K562 (cell line): Measurements from ENCODE around the gene SCAPER. TPM values are rescaled to one million over a fixed set of nuclear protein-coding genes. Genes with fewer than 3 reads are reported as not detected.

Experiments used
- ATF3 ChIP-seq, 2 experiments: fragments of 450-650 bp in 1 of 2; sonication (generic) in 1 of 2; formaldehyde crosslinking in 1 of 2; IDR thresholded peaks in 1 of 2; conservative IDR thresholded peaks in 1 of 2; 2 replicates each; pipeline versions ENCODE4 v1.6.1 to v1.8.1; 2016 to 2023; ENCODE audit warnings: mild to moderate bottlenecking in 2 of 2, moderate library complexity in 2 of 2, inconsistent platforms in 1 of 2, missing genetic modification reagents in 1 of 2
- CTBP1 ChIP-seq: fragments of 450-650 bp; IDR thresholded peaks from 2 replicates; pipeline ENCODE4 v1.6.1; 2016; ENCODE audit warnings: borderline replicate concordance
- E2F5 ChIP-seq: sonication (generic); formaldehyde crosslinking; IDR thresholded peaks from 2 replicates; pipeline ENCODE4 v1.8.0; 2022; ENCODE audit warnings: mild to moderate bottlenecking, missing genetic modification reagents
- ELF1 ChIP-seq: fragments of 200-800 bp; sonication (Bioruptor generic); IDR thresholded peaks from 2 replicates; pipeline ENCODE4 v1.6.1; 2016; ENCODE audit warnings: missing genetic modification characterization, missing compliant biosample characterization
- ETV6 ChIP-seq, 3 experiments: fragments of 150-350 bp in 1 of 3; sonication (generic) in 1 of 3; formaldehyde crosslinking in 1 of 3; IDR thresholded peaks; 2 replicates each; pipeline versions ENCODE4 v1.6.1 to v1.8.0; 2014 to 2022; ENCODE audit warnings: borderline replicate concordance in 2 of 3, low read depth in 2 of 3, antibody characterized with exemption in 1 of 3, low read length in 1 of 3, mild to moderate bottlenecking in 1 of 3, missing genetic modification reagents in 1 of 3
- GABPB1 ChIP-seq: sonication (generic); formaldehyde crosslinking; IDR thresholded peaks from 2 replicates; pipeline ENCODE4 v1.8.0; 2022; ENCODE audit warnings: mild to moderate bottlenecking, missing genetic modification reagents
- HNRNPLL ChIP-seq: fragments of 200-400 bp; formaldehyde crosslinking; IDR thresholded peaks from 2 replicates; pipeline ENCODE4 v1.6.1; 2017; ENCODE audit warnings: low read length, low read depth, mild to moderate bottlenecking; ENCODE audit not compliant: poor library complexity, severe bottlenecking
- KHSRP ChIP-seq: fragments of 450-650 bp; IDR thresholded peaks from 2 replicates; pipeline ENCODE4 v1.6.1; 2017
- LCOR ChIP-seq: sonication (generic); formaldehyde crosslinking; IDR thresholded peaks from 2 replicates; pipeline ENCODE4 v1.8.0; 2022; ENCODE audit warnings: mild to moderate bottlenecking, missing genetic modification reagents
- MYC ChIP-seq, 2 experiments: fragments of 250-450 bp in 1 of 2; sonication (Bioruptor Pico) in 1 of 2; IDR thresholded peaks; 2 replicates each; pipeline versions ENCODE4 v1.5.1 to v1.6.1; 2012 to 2021; ENCODE audit warnings: low read depth in 2 of 2, borderline replicate concordance in 1 of 2, improper control_type of control experiment in 1 of 2, low read length in 1 of 2, mild to moderate bottlenecking in 1 of 2, moderate library complexity in 1 of 2
- RAD51 ChIP-seq: fragments of 450-650 bp; IDR thresholded peaks from 2 replicates; pipeline ENCODE4 v1.7.1; 2016; ENCODE audit warnings: low read depth, mild to moderate bottlenecking, borderline replicate concordance
- SMAD2 ChIP-seq: fragments of 150-350 bp; IDR thresholded peaks from 2 replicates; pipeline ENCODE4 v1.6.1; 2014; ENCODE audit warnings: low read depth, mild to moderate bottlenecking, low read length
- SPI1 ChIP-seq: IDR thresholded peaks from 2 replicates; pipeline ENCODE4 v1.6.1; 2011; ENCODE audit warnings: low read depth, low read length, control low read depth, borderline replicate concordance
- SREBF1 ChIP-seq: fragments of 150-350 bp; IDR thresholded peaks from 2 replicates; pipeline ENCODE4 v1.6.1; 2014; ENCODE audit warnings: antibody characterized with exemption, low read depth, low read length, borderline replicate concordance
- TEAD1 ChIP-seq, 2 experiments: fragments of 450-650 bp in 1 of 2; sonication (generic) in 1 of 2; formaldehyde crosslinking; IDR thresholded peaks; 2 replicates each; pipeline versions ENCODE4 v1.4.0 to v1.8.0; 2020 to 2022; ENCODE audit warnings: mild to moderate bottlenecking in 2 of 2, missing genetic modification reagents in 1 of 2
- XRCC4 ChIP-seq: IDR thresholded peaks from one replicate; pipeline ENCODE4 v1.6.1; 2011; ENCODE audit not compliant: insufficient read depth, insufficient read length; ENCODE audit errors: extremely low read depth
- ZFX ChIP-seq: sonication (generic); formaldehyde crosslinking; IDR thresholded peaks from 2 replicates; pipeline ENCODE4 v1.8.0; 2022; ENCODE audit warnings: mild to moderate bottlenecking, missing genetic modification reagents, moderate library complexity
- ZKSCAN1 ChIP-seq: fragments of 150-350 bp; IDR thresholded peaks from 2 replicates; pipeline ENCODE4 v1.6.1; 2016; ENCODE audit warnings: low read depth, low read length
- ZNF165 ChIP-seq: fragments of 250-450 bp; sonication (Bioruptor Pico); IDR thresholded peaks from 2 replicates; pipeline ENCODE4 v1.4.0; 2020; ENCODE audit warnings: borderline replicate concordance
- ZNF263 ChIP-seq: sonication (generic); formaldehyde crosslinking; IDR thresholded peaks from 2 replicates; pipeline ENCODE4 v1.8.0; 2022; ENCODE audit warnings: mild to moderate bottlenecking, missing genetic modification reagents, borderline replicate concordance
- ZNF354B ChIP-seq: fragments of 250-450 bp; sonication (Bioruptor Pico); IDR thresholded peaks from 2 replicates; pipeline ENCODE4 v1.4.0; 2020
- ZNF589 ChIP-seq: fragments of 200-800 bp; sonication (Bioruptor generic); IDR thresholded peaks from 2 replicates; pipeline ENCODE4 v1.6.1; 2016; ENCODE audit warnings: low read depth, missing genetic modification characterization, missing compliant biosample characterization
- polyA plus RNA-seq, 8 experiments: library from polyadenylated mRNA; depleted of rRNA in 4 of 8; stranded (reverse) in 5 of 8; unstranded in 3 of 8; fragments of >200 nt; fragmentation: Nextera tagmentation in 2 of 8; fragmentation: Illumina TruSeq in 1 of 8; extraction: Ambion mirVana in 2 of 8; extraction: Trizol in 1 of 8; gene quantifications; 2 replicates each; pipeline versions ENCODE4 v1.2.1 to v1.2.3, GENCODE V29; 2011 to 2014; ENCODE audit warnings: inconsistent platforms in 1 of 8, missing spikeins in 1 of 8
- total RNA-seq, 7 experiments: library from RNA; depleted of rRNA in 6 of 7; stranded (reverse); fragments of >200 nt in 6 of 7; fragmentation: Illumina TruSeq in 2 of 7; extraction: Trizol in 2 of 7; gene quantifications; 2 replicates each; pipeline versions ENCODE4 v1.2.1 to v1.2.3, GENCODE V29; 2011 to 2021; ENCODE audit warnings: low replicate concordance in 1 of 7
- TF ChIP-seq, protein P1 (sequence below): fragments of 450-650 bp; IDR thresholded peaks from 2 replicates; pipeline ENCODE4 v1.6.1; 2016; ENCODE audit warnings: missing biosample characterization, missing genetic modification characterization

The SCAPER gene
- total and polyA plus RNA-seq, 9 of the 15 experiments (the other 6 are each of a cell fraction or from before 2014, with no cell fraction given), result 1.3 to 5.7 (median 3.2) TPM

- TF ChIP-seq SREBF1 (no peak), ZFX (CRISPR knock-in tag) (peak; percentile 78), XRCC4 (no peak), HNRNPLL (peak; percentile 86), ZNF354B (CRISPR knock-in tag) (no peak), ZNF165 (CRISPR knock-in tag) (0 out of 2 replicates have a peak, but pooled peaks have one; percentile 51), RAD51 (no peak), GABPB1 (CRISPR knock-in tag) (0 out of 2 replicates have a peak, but pooled peaks have one; percentile 29), ATF3 (IDR thresholded peaks at IDR 0.05) (peak; percentile 96), ATF3 (CRISPR knock-in tag; conservative IDR thresholded peaks at IDR 0.05) (0 out of 2 replicates have a peak, but pooled peaks have one; percentile 22), ZNF263 (no peak), ZKSCAN1 (peak; percentile 16; the same call in 1 of the 2 replicates), CTBP1 (peak; percentile 72), LCOR (CRISPR knock-in tag) (peak; percentile 48; the same call in 1 of the 2 replicates), KHSRP (no peak), E2F5 (CRISPR knock-in tag) (no peak), ETV6 (IDR thresholded peaks at IDR 0.05; ENCODE audit: borderline replicate concordance in 1 of 2, low read depth in 2 of 2, low read length in 1 of 2) (no peak), ETV6 (CRISPR knock-in tag; IDR thresholded peaks at IDR 0.05; ENCODE audit: borderline replicate concordance) (no peak), SMAD2 (no peak), ZNF589 (CRISPR knock-in tag) (no peak), TEAD1 (CRISPR knock-in tag; IDR thresholded peaks at IDR 0.05) (0 out of 4 replicates have a peak, but pooled peaks of 1 of the 2 experiments have one; percentile 37), SPI1 (peak; percentile 71), MYC (IDR thresholded peaks at IDR 0.05; ENCODE audit: low read depth, low read length) (peak; percentile 92), MYC (CRISPR knock-in tag; IDR thresholded peaks at IDR 0.05; ENCODE audit: borderline replicate concordance, low read depth) (no peak), ELF1 (tag) (peak; percentile 56)
- TF ChIP-seq, protein P1, sequence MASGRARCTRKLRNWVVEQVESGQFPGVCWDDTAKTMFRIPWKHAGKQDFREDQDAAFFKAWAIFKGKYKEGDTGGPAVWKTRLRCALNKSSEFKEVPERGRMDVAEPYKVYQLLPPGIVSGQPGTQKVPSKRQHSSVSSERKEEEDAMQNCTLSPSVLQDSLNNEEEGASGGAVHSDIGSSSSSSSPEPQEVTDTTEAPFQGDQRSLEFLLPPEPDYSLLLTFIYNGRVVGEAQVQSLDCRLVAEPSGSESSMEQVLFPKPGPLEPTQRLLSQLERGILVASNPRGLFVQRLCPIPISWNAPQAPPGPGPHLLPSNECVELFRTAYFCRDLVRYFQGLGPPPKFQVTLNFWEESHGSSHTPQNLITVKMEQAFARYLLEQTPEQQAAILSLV (tag), result peak; percentile 51; the same call in 1 of the 2 replicates
Observed at GRCh38 chr15:76336254-76337058, 568.7 kb downstream of the SCAPER start, which contains the start of gene ISL2 (continued).
